OCI-LY3 (cell line): ENCODE data around the gene SAMD5.

Experiments used
- EZH2phosphoT487 ChIP-seq: fragments of 200-600 bp; shearing (Covaris generic); IDR thresholded peaks from 2 replicates; pipeline ENCODE4 v1.6.1; 2018; ENCODE audit warnings: antibody characterized with exemption, mixed run types, low read depth
- TF ChIP-seq, protein P1 (sequence below): fragments of 200-600, 300-600 bp; sonication (generic); IDR thresholded peaks from 2 replicates; pipeline ENCODE4 v1.5.1; 2014; ENCODE audit warnings: antibody characterized with exemption, low read length, low read depth

DNA sequence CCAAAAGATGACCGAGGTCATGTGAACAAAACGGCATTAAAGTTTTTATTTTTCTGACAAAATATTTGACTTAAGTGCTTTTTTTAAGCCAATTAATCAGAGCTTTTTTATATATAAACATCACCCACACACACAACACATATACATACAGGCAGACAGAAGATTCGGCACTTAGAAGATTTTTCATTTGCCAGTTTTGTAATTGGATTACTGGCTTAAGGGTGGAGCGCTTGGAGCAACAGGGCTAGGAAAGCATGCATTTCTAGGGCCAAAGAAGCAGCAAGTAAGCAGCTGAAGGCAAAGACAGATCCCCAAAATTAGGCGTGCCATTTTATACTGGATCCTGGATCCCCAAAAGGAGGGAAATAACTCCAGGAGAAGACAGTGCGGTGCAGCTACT is 30.3 kb downstream of the SAMD5 start:
- TF ChIP-seq, protein P1, sequence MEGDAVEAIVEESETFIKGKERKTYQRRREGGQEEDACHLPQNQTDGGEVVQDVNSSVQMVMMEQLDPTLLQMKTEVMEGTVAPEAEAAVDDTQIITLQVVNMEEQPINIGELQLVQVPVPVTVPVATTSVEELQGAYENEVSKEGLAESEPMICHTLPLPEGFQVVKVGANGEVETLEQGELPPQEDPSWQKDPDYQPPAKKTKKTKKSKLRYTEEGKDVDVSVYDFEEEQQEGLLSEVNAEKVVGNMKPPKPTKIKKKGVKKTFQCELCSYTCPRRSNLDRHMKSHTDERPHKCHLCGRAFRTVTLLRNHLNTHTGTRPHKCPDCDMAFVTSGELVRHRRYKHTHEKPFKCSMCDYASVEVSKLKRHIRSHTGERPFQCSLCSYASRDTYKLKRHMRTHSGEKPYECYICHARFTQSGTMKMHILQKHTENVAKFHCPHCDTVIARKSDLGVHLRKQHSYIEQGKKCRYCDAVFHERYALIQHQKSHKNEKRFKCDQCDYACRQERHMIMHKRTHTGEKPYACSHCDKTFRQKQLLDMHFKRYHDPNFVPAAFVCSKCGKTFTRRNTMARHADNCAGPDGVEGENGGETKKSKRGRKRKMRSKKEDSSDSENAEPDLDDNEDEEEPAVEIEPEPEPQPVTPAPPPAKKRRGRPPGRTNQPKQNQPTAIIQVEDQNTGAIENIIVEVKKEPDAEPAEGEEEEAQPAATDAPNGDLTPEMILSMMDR, result no peak
- no peak for TF ChIP-seq EZH2phosphoT487
